HEK293 (cell line): Measurements from ENCODE around the gene LRRC8D.

Experiments
- CTCF ChIA-PET: fragments of 350-600 bp; formaldehyde crosslinking; extraction: SDS; loops from one replicate; lab custom pipeline; 2021; ENCODE audit warnings: antibody characterized with exemption; lab: Yijun Ruan, JAX
- POLR2A ChIA-PET: fragments of 300-600 bp; formaldehyde crosslinking; extraction: SDS; loops from one replicate; lab custom pipeline; 2020; ENCODE audit warnings: antibody characterized with exemption, inconsistent platforms; lab: Yijun Ruan, JAX
- H3K27ac ChIP-seq: fragments of 200-500 bp; sonication (Bioruptor generic); 2 replicates; pipeline ENCODE4 v1.5.1; 2014; ENCODE audit warnings: low read depth, low read length, control low read depth, inconsistent platforms; ENCODE audit errors: extremely low read depth
- H3K36me3 ChIP-seq, 2 experiments: fragments of 200-500 bp in 1 of 2; sonication (Bioruptor generic) in 1 of 2; 1 replicate in 1 of 2; 2 replicates in 1 of 2; pipeline ENCODE4 v1.5.1; 2014 to 2017; ENCODE audit warnings: inconsistent platforms in 2 of 2, low read length in 2 of 2; ENCODE audit not compliant: control insufficient read depth in 2 of 2, insufficient read depth in 1 of 2
- H3K4me1 ChIP-seq: fragments of 200-500 bp; sonication (Bioruptor generic); 2 replicates; pipeline ENCODE4 v1.5.1; 2014; ENCODE audit warnings: mild to moderate bottlenecking, low read length, inconsistent platforms; ENCODE audit not compliant: control insufficient read depth, insufficient read depth
- H3K4me3 ChIP-seq: 2 replicates; pipeline ENCODE4 v1.5.1; 2011; ENCODE audit warnings: low read depth, mild to moderate bottlenecking, control low read depth, low read length, moderate library complexity
- H3K9me3 ChIP-seq: fragments of 200-500 bp; sonication (Bioruptor generic); 2 replicates; pipeline ENCODE4 v1.5.1; 2014; ENCODE audit warnings: low read depth, low read length, inconsistent platforms; ENCODE audit not compliant: control insufficient read depth, insufficient read depth
- SCRT2 ChIP-seq: fragments of 450-650 bp; formaldehyde crosslinking; IDR thresholded peaks from 2 replicates; pipeline ENCODE4 v1.5.1; 2016; ENCODE audit warnings: missing biosample characterization, missing genetic modification characterization
- SETDB1 ChIP-seq: IDR thresholded peaks from one replicate; pipeline ENCODE4 v1.6.1; 2017; ENCODE audit warnings: mild to moderate bottlenecking, low read length, moderate library complexity, mixed read lengths; ENCODE audit not compliant: insufficient read length
- SP2 ChIP-seq: fragments of 450-650 bp; formaldehyde crosslinking; IDR thresholded peaks from 2 replicates; pipeline ENCODE4 v1.5.1; 2016; ENCODE audit warnings: missing biosample characterization, missing genetic modification characterization
- ZBTB10 ChIP-seq: fragments of 450-650 bp; formaldehyde crosslinking; IDR thresholded peaks from 2 replicates; pipeline ENCODE4 v1.5.1; 2016; ENCODE audit warnings: missing biosample characterization, missing genetic modification characterization
- ZBTB20 ChIP-seq: fragments of 450-650 bp; formaldehyde crosslinking; IDR thresholded peaks from 2 replicates; pipeline ENCODE4 v1.5.1; 2016; ENCODE audit warnings: missing biosample characterization, missing genetic modification characterization
- ZBTB21 ChIP-seq: fragments of 450-650 bp; formaldehyde crosslinking; IDR thresholded peaks from 2 replicates; pipeline ENCODE4 v1.5.1; 2017; ENCODE audit warnings: missing biosample characterization, missing genetic modification characterization
- ZBTB6 ChIP-seq: fragments of 450-650 bp; formaldehyde crosslinking; IDR thresholded peaks from 2 replicates; pipeline ENCODE4 v1.5.1; 2017; ENCODE audit warnings: missing biosample characterization, missing genetic modification characterization
- ZNF16 ChIP-seq: fragments of 450-650 bp; formaldehyde crosslinking; IDR thresholded peaks from 2 replicates; pipeline ENCODE4 v1.5.1; 2016; ENCODE audit warnings: low read depth, missing biosample characterization, missing genetic modification characterization
- ZNF2 ChIP-seq: fragments of 450-650 bp; formaldehyde crosslinking; IDR thresholded peaks from 2 replicates; pipeline ENCODE4 v1.5.1; 2016; ENCODE audit warnings: missing biosample characterization, missing genetic modification characterization
- ZNF274 ChIP-seq, 2 experiments: fragments of 200-500 bp in 1 of 2; fragments of 450-650 bp in 1 of 2; sonication (Bioruptor generic) in 1 of 2; formaldehyde crosslinking in 1 of 2; IDR thresholded peaks; 2 replicates each; pipeline versions ENCODE4 v1.5.1 to v1.6.1; 2014 to 2016; ENCODE audit warnings: borderline replicate concordance in 1 of 2, inconsistent platforms in 1 of 2, low read length in 1 of 2, missing biosample characterization in 1 of 2, missing genetic modification characterization in 1 of 2
- ZNF366 ChIP-seq: fragments of 450-650 bp; formaldehyde crosslinking; conservative IDR thresholded peaks from 2 replicates; pipeline ENCODE4 v1.5.1; 2016; ENCODE audit warnings: missing biosample characterization, missing genetic modification characterization
- ZNF391 ChIP-seq: fragments of 450-650 bp; formaldehyde crosslinking; IDR thresholded peaks from 2 replicates; pipeline ENCODE4 v1.5.1; 2016; ENCODE audit warnings: low read depth, missing biosample characterization, missing genetic modification characterization, borderline replicate concordance
- ZNF660 ChIP-seq: fragments of 450-650 bp; IDR thresholded peaks from 2 replicates; pipeline ENCODE4 v1.5.1; 2018; ENCODE audit warnings: missing biosample characterization, mild to moderate bottlenecking, missing genetic modification characterization
- ZNF670 ChIP-seq: fragments of 450-650 bp; formaldehyde crosslinking; IDR thresholded peaks from 2 replicates; pipeline ENCODE4 v1.5.1; 2016; ENCODE audit warnings: missing biosample characterization, missing genetic modification characterization, low read depth
- ZXDB ChIP-seq: fragments of 450-650 bp; formaldehyde crosslinking; IDR thresholded peaks from 2 replicates; pipeline ENCODE4 v1.5.1; 2016; ENCODE audit warnings: missing biosample characterization, missing genetic modification characterization
- TF ChIP-seq, protein P1 (sequence below): fragments of 450-650 bp; formaldehyde crosslinking; IDR thresholded peaks from 2 replicates; pipeline ENCODE4 v1.5.1; 2016; ENCODE audit warnings: missing biosample characterization, missing genetic modification characterization
- TF ChIP-seq, protein P2 (sequence below): fragments of 450-650 bp; formaldehyde crosslinking; IDR thresholded peaks from 2 replicates; pipeline ENCODE4 v1.5.1; 2016; ENCODE audit warnings: missing biosample characterization, missing genetic modification characterization, borderline replicate concordance

Gene LRRC8D

DNA sequence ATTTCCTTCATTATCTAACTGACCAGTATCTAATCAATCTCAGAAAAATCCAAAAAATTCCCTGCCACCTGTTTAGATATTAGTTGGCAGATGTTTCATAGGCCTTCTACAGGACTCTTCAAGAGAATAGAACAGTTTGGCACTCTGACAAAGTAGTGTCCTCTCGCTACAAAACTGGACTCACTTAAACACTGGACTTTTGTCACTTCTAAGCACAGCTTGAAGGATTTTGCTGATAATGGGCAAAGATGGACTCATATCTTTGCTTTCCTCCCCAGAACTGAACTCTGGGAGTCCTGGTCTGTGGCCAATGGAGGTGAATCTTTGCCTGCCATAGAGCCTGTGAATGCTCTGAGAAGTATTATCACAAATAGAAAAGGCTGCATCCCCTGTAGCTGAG lies 115.9 kb downstream of the LRRC8D start:
- Histone ChIP-seq H3K36me3 (peaks cover 0 to 15% of the 10 kb centered on the region in 2 experiments; a peak in 2 of 3 replicates), H3K4me3 (no peak overlapping the region), H3K9me3 (no peaks in the 10 kb centered on the region), H3K27ac (no peak overlapping the region), H3K4me1 (no peaks in the 10 kb centered on the region)
- TF ChIP-seq SP2 (no peak), ZBTB10 (tag by site-specific recombination) (no peak), ZNF391 (tag by site-specific recombination) (no peak), ZNF2 (tag by site-specific recombination) (no peak), SETDB1 (no peak), ZXDB (tag by site-specific recombination) (no peak), SCRT2 (no peak), ZBTB21 (no peak), ZBTB20 (tag by site-specific recombination) (no peak), ZNF366 (tag by site-specific recombination) (no peak), ZNF670 (tag by site-specific recombination) (no peak), ZBTB6 (tag by site-specific recombination) (no peak), ZNF274 (IDR thresholded peaks at IDR 0.05; ENCODE audit: low read length) (no peak), ZNF274 (tag by site-specific recombination; IDR thresholded peaks at IDR 0.05; ENCODE audit: borderline replicate concordance) (no peak), ZNF16 (no peak), ZNF660 (tag by site-specific recombination) (no peak)
- TF ChIP-seq, protein P1, sequence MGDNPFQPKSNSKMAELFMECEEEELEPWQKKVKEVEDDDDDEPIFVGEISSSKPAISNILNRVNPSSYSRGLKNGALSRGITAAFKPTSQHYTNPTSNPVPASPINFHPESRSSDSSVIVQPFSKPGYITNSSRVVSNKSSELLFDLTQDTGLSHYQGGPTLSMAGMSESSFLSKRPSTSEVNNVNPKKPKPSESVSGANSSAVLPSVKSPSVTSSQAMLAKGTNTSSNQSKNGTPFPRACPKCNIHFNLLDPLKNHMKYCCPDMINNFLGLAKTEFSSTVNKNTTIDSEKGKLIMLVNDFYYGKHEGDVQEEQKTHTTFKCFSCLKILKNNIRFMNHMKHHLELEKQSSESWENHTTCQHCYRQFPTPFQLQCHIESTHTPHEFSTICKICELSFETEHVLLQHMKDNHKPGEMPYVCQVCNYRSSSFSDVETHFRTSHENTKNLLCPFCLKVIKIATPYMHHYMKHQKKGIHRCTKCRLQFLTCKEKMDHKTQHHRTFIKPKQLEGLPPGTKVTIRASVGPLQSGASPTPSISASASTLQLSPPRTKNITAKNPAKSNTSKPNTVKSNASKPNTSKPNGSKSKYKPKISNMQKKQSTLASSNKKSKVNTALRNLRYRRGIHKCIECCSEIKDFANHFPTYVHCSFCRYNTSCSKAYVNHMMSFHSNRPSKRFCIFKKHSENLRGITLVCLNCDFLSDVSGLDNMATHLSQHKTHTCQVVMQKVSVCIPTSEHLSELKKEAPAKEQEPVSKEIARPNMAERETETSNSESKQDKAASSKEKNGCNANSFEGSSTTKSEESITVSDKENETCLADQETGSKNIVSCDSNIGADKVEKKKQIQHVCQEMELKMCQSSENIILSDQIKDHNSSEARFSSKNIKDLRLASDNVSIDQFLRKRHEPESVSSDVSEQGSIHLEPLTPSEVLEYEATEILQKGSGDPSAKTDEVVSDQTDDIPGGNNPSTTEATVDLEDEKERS (tag by site-specific recombination) = no peak
- TF ChIP-seq, protein P2, sequence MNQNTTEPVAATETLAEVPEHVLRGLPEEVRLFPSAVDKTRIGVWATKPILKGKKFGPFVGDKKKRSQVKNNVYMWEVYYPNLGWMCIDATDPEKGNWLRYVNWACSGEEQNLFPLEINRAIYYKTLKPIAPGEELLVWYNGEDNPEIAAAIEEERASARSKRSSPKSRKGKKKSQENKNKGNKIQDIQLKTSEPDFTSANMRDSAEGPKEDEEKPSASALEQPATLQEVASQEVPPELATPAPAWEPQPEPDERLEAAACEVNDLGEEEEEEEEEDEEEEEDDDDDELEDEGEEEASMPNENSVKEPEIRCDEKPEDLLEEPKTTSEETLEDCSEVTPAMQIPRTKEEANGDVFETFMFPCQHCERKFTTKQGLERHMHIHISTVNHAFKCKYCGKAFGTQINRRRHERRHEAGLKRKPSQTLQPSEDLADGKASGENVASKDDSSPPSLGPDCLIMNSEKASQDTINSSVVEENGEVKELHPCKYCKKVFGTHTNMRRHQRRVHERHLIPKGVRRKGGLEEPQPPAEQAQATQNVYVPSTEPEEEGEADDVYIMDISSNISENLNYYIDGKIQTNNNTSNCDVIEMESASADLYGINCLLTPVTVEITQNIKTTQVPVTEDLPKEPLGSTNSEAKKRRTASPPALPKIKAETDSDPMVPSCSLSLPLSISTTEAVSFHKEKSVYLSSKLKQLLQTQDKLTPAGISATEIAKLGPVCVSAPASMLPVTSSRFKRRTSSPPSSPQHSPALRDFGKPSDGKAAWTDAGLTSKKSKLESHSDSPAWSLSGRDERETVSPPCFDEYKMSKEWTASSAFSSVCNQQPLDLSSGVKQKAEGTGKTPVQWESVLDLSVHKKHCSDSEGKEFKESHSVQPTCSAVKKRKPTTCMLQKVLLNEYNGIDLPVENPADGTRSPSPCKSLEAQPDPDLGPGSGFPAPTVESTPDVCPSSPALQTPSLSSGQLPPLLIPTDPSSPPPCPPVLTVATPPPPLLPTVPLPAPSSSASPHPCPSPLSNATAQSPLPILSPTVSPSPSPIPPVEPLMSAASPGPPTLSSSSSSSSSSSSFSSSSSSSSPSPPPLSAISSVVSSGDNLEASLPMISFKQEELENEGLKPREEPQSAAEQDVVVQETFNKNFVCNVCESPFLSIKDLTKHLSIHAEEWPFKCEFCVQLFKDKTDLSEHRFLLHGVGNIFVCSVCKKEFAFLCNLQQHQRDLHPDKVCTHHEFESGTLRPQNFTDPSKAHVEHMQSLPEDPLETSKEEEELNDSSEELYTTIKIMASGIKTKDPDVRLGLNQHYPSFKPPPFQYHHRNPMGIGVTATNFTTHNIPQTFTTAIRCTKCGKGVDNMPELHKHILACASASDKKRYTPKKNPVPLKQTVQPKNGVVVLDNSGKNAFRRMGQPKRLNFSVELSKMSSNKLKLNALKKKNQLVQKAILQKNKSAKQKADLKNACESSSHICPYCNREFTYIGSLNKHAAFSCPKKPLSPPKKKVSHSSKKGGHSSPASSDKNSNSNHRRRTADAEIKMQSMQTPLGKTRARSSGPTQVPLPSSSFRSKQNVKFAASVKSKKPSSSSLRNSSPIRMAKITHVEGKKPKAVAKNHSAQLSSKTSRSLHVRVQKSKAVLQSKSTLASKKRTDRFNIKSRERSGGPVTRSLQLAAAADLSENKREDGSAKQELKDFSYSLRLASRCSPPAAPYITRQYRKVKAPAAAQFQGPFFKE = no peak
- ChIA-PET CTCF (interaction anchor here (0.6 to 1.5 kb wide), 2 partner anchors 51 to 66 kb away, joined by 3 to 5 read pairs; no protein-coding TSS in a partner anchor), POLR2A (no interaction called here)
